DMS114 treated with DMSO at 0.1 percent for 48 hours (cell line): ENCODE measurements around the gene TMEM95.

Experiments
- DNase-seq: peaks from one replicate; lab custom pipeline; 2025; ENCODE audit not compliant: unreplicated experiment; lab: John Stamatoyannopoulos, UW

TMEM95 gene

GRCh38 chr17:7403977-7404736, 49.2 kb downstream of the TMEM95 start, which contains the start of gene TMEM256:
TSS of gene TMEM256 (minus strand) at chr17:7404097. CDS start at chr17:7404084, 13 bp downstream.
- peak; percentile 97 for DNase-seq

GRCh38 chr17:7404737-7405349, 49.9 kb downstream of the TMEM95 start:
- no peak for DNase-seq

- DNase-seq, result no peak
These were observed 50.6 kb downstream of the TMEM95 start for GRCh38 chr17:7405350-7406234.

GRCh38 chr17:7406235-7406825, 51.4 kb downstream of the TMEM95 start:
- DNase-seq, result no peak
